Activated CD8-positive, alpha-beta memory T cell treated with anti-CD3 and anti-CD28 coated beads, Interleukin-2, amount 10 ng/mL, durations not matched to agents 7 days and 5 days (primary cell): ENCODE results near the gene CCDC148. TPM values are rescaled to one million over a fixed set of nuclear protein-coding genes. Genes with fewer than 3 reads are reported as not detected.

Experiments
- ATAC-seq: fragments of 150-1000 bp; cut with Tn5 transposase; one replicate; pipeline ENCODE4 v1.10.0; 2021; ENCODE audit warnings: moderate library complexity
- CTCF ChIA-PET: fragments of 350-600 bp; sonication (Branson Sonifier 250); formaldehyde crosslinking; loops from one replicate; lab custom pipeline; 2021; ENCODE audit warnings: antibody characterized with exemption; lab: Charles Lee
- DNase-seq: peaks from one replicate; pipeline ENCODE4 v3.0.0-alpha.2; 2020
- H3K27ac Mint-ChIP-seq: one replicate; pipeline ENCODE4 v1.8.0; 2021; ENCODE audit warnings: mild to moderate bottlenecking, mixed read lengths
- H3K27me3 Mint-ChIP-seq: one replicate; pipeline ENCODE4 v1.8.0; 2021; ENCODE audit warnings: mixed read lengths
- H3K36me3 Mint-ChIP-seq: one replicate; pipeline ENCODE4 v1.8.0; 2021; ENCODE audit warnings: mild to moderate bottlenecking, mixed read lengths
- H3K4me1 Mint-ChIP-seq: one replicate; pipeline ENCODE4 v1.8.0; 2021; ENCODE audit warnings: mixed read lengths
- H3K4me3 Mint-ChIP-seq: one replicate; pipeline ENCODE4 v1.8.0; 2021; ENCODE audit warnings: mild to moderate bottlenecking, moderate library complexity, mixed read lengths
- H3K9me3 Mint-ChIP-seq: one replicate; pipeline ENCODE4 v1.8.0; 2022; ENCODE audit warnings: low read depth, mixed read lengths
- total RNA-seq, 2 experiments: library from RNA; stranded (reverse); gene quantifications; one replicate each; pipeline ENCODE4 v1.2.3, GENCODE V29; 2021

The CCDC148 gene
- total RNA-seq, 2 experiments from 2014 or later: not detected

- DNase-seq: no peak
- peaks cover 2% of the 10 kb centered on the region for H3K27me3 Mint-ChIP-seq
- H3K27ac Mint-ChIP-seq: no peak overlapping the region
- H3K4me1 Mint-ChIP-seq: no peaks in the 10 kb centered on the region
- no peak overlapping the region for H3K4me3 Mint-ChIP-seq
- H3K9me3 Mint-ChIP-seq: no peaks in the 10 kb centered on the region
- no peak for ATAC-seq
- H3K36me3 Mint-ChIP-seq: no peaks in the 10 kb centered on the region
- CTCF ChIA-PET: no interaction called here
These were observed 235.2 kb downstream of the CCDC148 start for GRCh38 chr2:158221063-158222020.

GRCh38 chr2:158217593-158217992, 239.0 kb downstream of the CCDC148 start:
- CTCF ChIA-PET: no interaction called here
- Mint-ChIP-seq H3K36me3 (no peaks in the 10 kb centered on the region), H3K4me3 (no peak overlapping the region), H3K27me3 (no peaks in the 10 kb centered on the region), H3K4me1 (peaks cover 2% of the 10 kb centered on the region), H3K9me3 (no peaks in the 10 kb centered on the region), H3K27ac (no peak overlapping the region)
- DNase-seq (no peak), ATAC-seq (no peak)

DNA sequence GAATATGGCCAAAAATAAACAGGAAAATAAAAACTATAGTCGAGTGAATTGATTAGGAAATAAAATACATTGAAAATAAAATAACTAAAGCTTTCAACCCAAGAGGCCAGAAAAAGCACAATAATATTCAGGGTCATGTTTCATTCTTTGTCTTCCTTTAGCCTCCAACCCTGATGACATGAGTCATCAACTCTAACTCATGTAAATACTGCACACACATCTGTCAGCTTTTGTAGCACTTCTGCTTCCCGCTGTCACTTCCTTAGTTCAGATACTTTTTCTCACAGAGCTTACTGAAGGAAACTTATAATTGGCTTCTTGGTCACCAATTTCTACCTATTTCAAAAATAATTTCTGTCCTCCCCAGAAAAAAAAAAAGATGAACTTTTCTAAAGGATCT, 242.1 kb downstream of the CCDC148 start:
- no peaks in the 10 kb centered on the region for H3K27me3 Mint-ChIP-seq
- DNase-seq (no peak), ATAC-seq (no peak)
- peaks cover 2% of the 10 kb centered on the region for H3K4me1 Mint-ChIP-seq
- H3K36me3 Mint-ChIP-seq: no peaks in the 10 kb centered on the region
- H3K9me3 Mint-ChIP-seq: no peaks in the 10 kb centered on the region
- CTCF ChIA-PET: no interaction called here
- H3K27ac Mint-ChIP-seq: no peak overlapping the region
- no peak overlapping the region for H3K4me3 Mint-ChIP-seq

- DNase-seq (no peak), ATAC-seq (no peak)
- Mint-ChIP-seq H3K36me3 (no peaks in the 10 kb centered on the region), H3K4me1 (peaks cover 2% of the 10 kb centered on the region), H3K4me3 (no peak overlapping the region), H3K27ac (no peak overlapping the region), H3K9me3 (no peaks in the 10 kb centered on the region), H3K27me3 (no peaks in the 10 kb centered on the region)
- CTCF ChIA-PET: no interaction called here
These were observed 242.8 kb downstream of the CCDC148 start for GRCh38 chr2:158213773-158214172.

- ATAC-seq (no peak), DNase-seq (no peak)
- no peak overlapping the region for H3K27ac Mint-ChIP-seq
- H3K4me3 Mint-ChIP-seq: no peak overlapping the region
- no peaks in the 10 kb centered on the region for H3K9me3 Mint-ChIP-seq
- peaks cover 2% of the 10 kb centered on the region for H3K4me1 Mint-ChIP-seq
- no peaks in the 10 kb centered on the region for H3K27me3 Mint-ChIP-seq
- H3K36me3 Mint-ChIP-seq: no peaks in the 10 kb centered on the region
- CTCF ChIA-PET: no interaction called here
These were observed 244.3 kb downstream of the CCDC148 start for GRCh38 chr2:158212301-158212700.

GRCh38 chr2:158211502-158211901, 245.1 kb downstream of the CCDC148 start:
- DNase-seq: no peak
- no peak overlapping the region for H3K27ac Mint-ChIP-seq
- H3K9me3 Mint-ChIP-seq: no peaks in the 10 kb centered on the region
- CTCF ChIA-PET: no interaction called here
- no peaks in the 10 kb centered on the region for H3K27me3 Mint-ChIP-seq
- H3K4me3 Mint-ChIP-seq: no peak overlapping the region
- no peaks in the 10 kb centered on the region for H3K36me3 Mint-ChIP-seq
- peaks cover 2% of the 10 kb centered on the region for H3K4me1 Mint-ChIP-seq
- ATAC-seq: no peak

- no peaks in the 10 kb centered on the region for H3K9me3 Mint-ChIP-seq
- CTCF ChIA-PET: no interaction called here
- no peaks in the 10 kb centered on the region for H3K36me3 Mint-ChIP-seq
- DNase-seq: no peak
- H3K27me3 Mint-ChIP-seq: no peaks in the 10 kb centered on the region
- H3K4me3 Mint-ChIP-seq: no peak overlapping the region
- H3K4me1 Mint-ChIP-seq: no peaks in the 10 kb centered on the region
- ATAC-seq: no peak
- no peak overlapping the region for H3K27ac Mint-ChIP-seq
These were observed 249.2 kb downstream of the CCDC148 start for GRCh38 chr2:158207354-158207753.

- CTCF ChIA-PET: no interaction called here
- DNase-seq (no peak), ATAC-seq (no peak)
- H3K9me3 Mint-ChIP-seq: no peaks in the 10 kb centered on the region
- no peaks in the 10 kb centered on the region for H3K36me3 Mint-ChIP-seq
- no peaks in the 10 kb centered on the region for H3K4me1 Mint-ChIP-seq
- no peaks in the 10 kb centered on the region for H3K27me3 Mint-ChIP-seq
- no peak overlapping the region for H3K27ac Mint-ChIP-seq
- H3K4me3 Mint-ChIP-seq: no peak overlapping the region
These were observed 251.3 kb downstream of the CCDC148 start for GRCh38 chr2:158205215-158205614.

DNA sequence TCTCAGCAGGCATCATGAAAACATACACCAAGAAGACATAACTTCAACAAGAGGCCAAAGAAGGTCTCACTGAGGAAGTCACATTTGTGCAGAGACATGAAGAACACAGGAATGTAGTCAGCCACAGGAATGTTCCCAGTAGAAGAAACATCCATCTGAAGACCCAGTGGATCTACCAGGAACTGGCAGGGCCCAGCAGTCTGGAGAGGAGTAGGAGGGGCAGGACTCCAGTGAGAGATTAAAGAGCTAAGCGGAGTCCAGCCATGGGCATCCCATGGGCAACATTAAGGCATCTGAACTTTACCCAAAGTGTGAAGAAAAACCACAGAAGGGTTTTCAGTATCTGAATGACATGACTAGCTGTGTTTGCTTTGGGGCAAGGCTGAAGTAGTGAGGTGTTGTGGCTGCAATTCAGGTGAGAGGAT, 251.8 kb downstream of the CCDC148 start:
- H3K9me3 Mint-ChIP-seq: no peaks in the 10 kb centered on the region
- no peak overlapping the region for H3K4me3 Mint-ChIP-seq
- no peak for ATAC-seq
- CTCF ChIA-PET: no interaction called here
- DNase-seq: no peak
- no peak overlapping the region for H3K27ac Mint-ChIP-seq
- H3K4me1 Mint-ChIP-seq: no peaks in the 10 kb centered on the region
- no peaks in the 10 kb centered on the region for H3K36me3 Mint-ChIP-seq
- H3K27me3 Mint-ChIP-seq: no peaks in the 10 kb centered on the region

DNA sequence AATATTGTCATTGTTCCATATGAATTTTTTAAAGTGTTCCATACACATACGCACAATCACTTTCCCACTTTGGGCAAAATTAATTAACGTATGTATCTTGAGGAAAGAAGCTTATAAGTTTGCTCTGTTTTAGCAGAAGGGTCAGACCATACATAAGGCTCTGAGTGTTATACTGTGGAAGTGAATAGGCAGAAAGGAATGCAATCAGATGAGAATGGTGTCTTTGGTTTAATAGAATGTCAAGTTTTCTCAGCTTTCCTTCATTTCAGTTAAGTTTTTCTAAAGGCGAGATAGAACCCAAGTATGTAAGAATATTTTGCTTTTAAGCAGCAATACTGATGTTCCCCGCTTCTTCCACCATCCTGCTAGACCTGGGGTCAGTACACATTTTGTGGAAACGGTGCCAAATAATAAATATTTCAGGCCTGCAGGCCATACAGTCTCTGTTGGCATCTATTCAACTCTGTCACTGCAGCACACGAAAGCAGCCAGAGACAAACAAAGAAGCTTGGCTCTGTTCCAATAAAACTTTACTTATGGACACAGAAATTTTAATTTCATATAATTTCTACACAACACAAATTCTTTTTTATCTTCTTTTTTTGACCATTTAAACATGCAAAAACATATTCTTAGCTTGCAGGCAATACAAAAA, 254.3 kb downstream of the CCDC148 start:
- CTCF ChIA-PET: no interaction called here
- H3K27ac Mint-ChIP-seq: no peak overlapping the region
- ATAC-seq (no peak), DNase-seq (no peak)
- no peaks in the 10 kb centered on the region for H3K4me1 Mint-ChIP-seq
- H3K36me3 Mint-ChIP-seq: no peaks in the 10 kb centered on the region
- no peaks in the 10 kb centered on the region for H3K9me3 Mint-ChIP-seq
- H3K4me3 Mint-ChIP-seq: no peak overlapping the region
- H3K27me3 Mint-ChIP-seq: peaks cover 5% of the 10 kb centered on the region

GRCh38 chr2:158199928-158200650, 256.5 kb downstream of the CCDC148 start:
- Mint-ChIP-seq H3K4me3 (no peak overlapping the region), H3K27ac (no peak overlapping the region), H3K9me3 (no peaks in the 10 kb centered on the region), H3K27me3 (peaks cover 16% of the 10 kb centered on the region), H3K4me1 (no peaks in the 10 kb centered on the region), H3K36me3 (no peaks in the 10 kb centered on the region)
- DNase-seq (no peak), ATAC-seq (no peak)
- CTCF ChIA-PET: no interaction called here

- H3K36me3 Mint-ChIP-seq: no peaks in the 10 kb centered on the region
- H3K4me3 Mint-ChIP-seq: no peak overlapping the region
- peaks cover 25% of the 10 kb centered on the region for H3K27me3 Mint-ChIP-seq
- no peaks in the 10 kb centered on the region for H3K9me3 Mint-ChIP-seq
- CTCF ChIA-PET: no interaction called here
- DNase-seq: no peak
- H3K27ac Mint-ChIP-seq: no peak overlapping the region
- no peaks in the 10 kb centered on the region for H3K4me1 Mint-ChIP-seq
- no peak for ATAC-seq
These were observed 258.6 kb downstream of the CCDC148 start for GRCh38 chr2:158197940-158198339.

- Mint-ChIP-seq H3K4me1 (peaks cover 11% of the 10 kb centered on the region), H3K9me3 (no peaks in the 10 kb centered on the region), H3K36me3 (no peaks in the 10 kb centered on the region), H3K4me3 (no peak overlapping the region), H3K27ac (no peak overlapping the region), H3K27me3 (peaks cover 30% of the 10 kb centered on the region)
- no peak for ATAC-seq
- no peak for DNase-seq
- CTCF ChIA-PET: no interaction called here
These were observed 262.3 kb downstream of the CCDC148 start for GRCh38 chr2:158194229-158194628.
